OCI-LY3 (cell line): ENCODE measurements around the gene RUFY1.
"Not testable (repeated sequence)": the region's sequence is repeated elsewhere in the genome, so short reads cannot be mapped to it uniquely, and the experiment has no call there.

Experiments
- H2AFZ ChIP-seq: fragments of 200-600, 300-600 bp; shearing (Covaris generic); 2 replicates; pipeline ENCODE4 v1.6.0; 2014; ENCODE audit warnings: antibody characterized with exemption, low read depth, low read length
- H3K27ac ChIP-seq: fragments of 200-600, 300-600 bp; sonication (generic); 2 replicates; pipeline ENCODE4 v1.5.1; 2014; ENCODE audit warnings: mild to moderate bottlenecking, low read length, moderate library complexity, mixed read lengths
- H3K27me3 ChIP-seq: fragments of 200-600, 300-600 bp; sonication (generic); 2 replicates; pipeline ENCODE4 v1.6.1; 2014; ENCODE audit warnings: low read depth, low read length, mixed read lengths
- H3K36me3 ChIP-seq: fragments of 200-600, 300-600 bp; sonication (generic); replicated peaks from 2 replicates; pipeline ENCODE3; 2014; ENCODE audit warnings: low read depth, low read length, mixed read lengths
- H3K4me1 ChIP-seq: fragments of 300-600, 200-600 bp; sonication (generic); 2 replicates; pipeline ENCODE4 v1.6.1; 2014; ENCODE audit warnings: low read length, mixed read lengths
- H3K4me2 ChIP-seq: fragments of 200-600, 300-600 bp; sonication (generic); 2 replicates; pipeline ENCODE4 v1.6.1; 2014; ENCODE audit warnings: low read length, mixed read lengths
- H3K4me3 ChIP-seq: fragments of 300-600, 200-600 bp; sonication (generic); 2 replicates; pipeline ENCODE4 v1.5.1; 2014; ENCODE audit warnings: antibody characterized with exemption, mild to moderate bottlenecking, low read length, moderate library complexity
- H3K79me2 ChIP-seq: fragments of 300-600, 200-600 bp; shearing (Covaris generic); 2 replicates; pipeline ENCODE4 v1.6.1; 2014; ENCODE audit warnings: mild to moderate bottlenecking, low read length, mixed read lengths
- H3K9ac ChIP-seq: fragments of 300-600, 200-600 bp; shearing (Covaris generic); 2 replicates; pipeline ENCODE4 v1.6.0; 2014; ENCODE audit warnings: mild to moderate bottlenecking, low read length, moderate library complexity
- H3K9me3 ChIP-seq: fragments of 200-600, 300-600 bp; shearing (Covaris generic); 2 replicates; pipeline ENCODE4 v1.6.1; 2014; ENCODE audit warnings: low read length, mixed read lengths; ENCODE audit not compliant: insufficient read depth
- H4K20me1 ChIP-seq: fragments of 200-600, 300-600 bp; sonication (generic); 2 replicates; pipeline ENCODE4 v1.6.1; 2016; ENCODE audit warnings: low read length, mixed read lengths; ENCODE audit not compliant: insufficient read depth
- EZH2phosphoT487 ChIP-seq: fragments of 200-600 bp; shearing (Covaris generic); IDR thresholded peaks from 2 replicates; pipeline ENCODE4 v1.6.1; 2018; ENCODE audit warnings: antibody characterized with exemption, mixed run types, low read depth
- TF ChIP-seq, protein P1 (sequence below): fragments of 200-600, 300-600 bp; sonication (generic); IDR thresholded peaks from 2 replicates; pipeline ENCODE4 v1.5.1; 2014; ENCODE audit warnings: antibody characterized with exemption, low read length, low read depth

Gene RUFY1

GRCh38 chr5:179550511-179551342 lies at the start of gene RUFY1:
TSS of gene RUFY1 (plus strand) at chr5:179550554. CDS start at chr5:179550570, 16 bp downstream.
- Histone ChIP-seq H3K27me3 (no peaks in the 10 kb centered on the region), H3K4me3 (peak within 1 kb of the TSS; percentile 88), H3K9ac (peak within 1 kb of the TSS; percentile 82), H3K9me3 (no peaks in the 10 kb centered on the region), H2AFZ (peak within 1 kb of the TSS; percentile 50), H3K4me1 (peaks cover 15% of the 10 kb centered on the region), H3K36me3 (peaks cover 5% of the 10 kb centered on the region), H3K27ac (peak within 1 kb of the TSS; percentile 80), H3K79me2 (peaks cover 46% of the 10 kb centered on the region), H3K4me2 (peak within 1 kb of the TSS; percentile 85), H4K20me1 (no peaks in the 10 kb centered on the region)
- no peak for TF ChIP-seq EZH2phosphoT487
- TF ChIP-seq, protein P1, sequence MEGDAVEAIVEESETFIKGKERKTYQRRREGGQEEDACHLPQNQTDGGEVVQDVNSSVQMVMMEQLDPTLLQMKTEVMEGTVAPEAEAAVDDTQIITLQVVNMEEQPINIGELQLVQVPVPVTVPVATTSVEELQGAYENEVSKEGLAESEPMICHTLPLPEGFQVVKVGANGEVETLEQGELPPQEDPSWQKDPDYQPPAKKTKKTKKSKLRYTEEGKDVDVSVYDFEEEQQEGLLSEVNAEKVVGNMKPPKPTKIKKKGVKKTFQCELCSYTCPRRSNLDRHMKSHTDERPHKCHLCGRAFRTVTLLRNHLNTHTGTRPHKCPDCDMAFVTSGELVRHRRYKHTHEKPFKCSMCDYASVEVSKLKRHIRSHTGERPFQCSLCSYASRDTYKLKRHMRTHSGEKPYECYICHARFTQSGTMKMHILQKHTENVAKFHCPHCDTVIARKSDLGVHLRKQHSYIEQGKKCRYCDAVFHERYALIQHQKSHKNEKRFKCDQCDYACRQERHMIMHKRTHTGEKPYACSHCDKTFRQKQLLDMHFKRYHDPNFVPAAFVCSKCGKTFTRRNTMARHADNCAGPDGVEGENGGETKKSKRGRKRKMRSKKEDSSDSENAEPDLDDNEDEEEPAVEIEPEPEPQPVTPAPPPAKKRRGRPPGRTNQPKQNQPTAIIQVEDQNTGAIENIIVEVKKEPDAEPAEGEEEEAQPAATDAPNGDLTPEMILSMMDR, result no peak

- H3K4me1 ChIP-seq, H3K9me3 ChIP-seq, H2AFZ ChIP-seq, H3K79me2 ChIP-seq, H4K20me1 ChIP-seq, H3K9ac ChIP-seq, H3K4me2 ChIP-seq, H3K27ac ChIP-seq, H3K36me3 ChIP-seq, H3K27me3 ChIP-seq, H3K4me3 ChIP-seq: not testable (repeated sequence)
Observed at GRCh38 chr5:179501997-179502396, 48.4 kb upstream of the RUFY1 start.

- H3K36me3 ChIP-seq, H3K4me2 ChIP-seq, H4K20me1 ChIP-seq, H3K79me2 ChIP-seq, H3K4me1 ChIP-seq, H3K27me3 ChIP-seq, H3K4me3 ChIP-seq, H2AFZ ChIP-seq, H3K9ac ChIP-seq, H3K27ac ChIP-seq, H3K9me3 ChIP-seq: not testable (repeated sequence)
Observed at GRCh38 chr5:179502420-179502819, 47.9 kb upstream of the RUFY1 start.

GRCh38 chr5:179504191-179504590 lies 46.2 kb upstream of the RUFY1 start:
- no peak overlapping the region for H3K4me3 ChIP-seq
- H3K79me2 ChIP-seq, result no peaks in the 10 kb centered on the region
- no peak overlapping the region for H3K4me2 ChIP-seq
- no peak overlapping the region for H3K9ac ChIP-seq
- no peak overlapping the region for H3K27ac ChIP-seq
- H2AFZ ChIP-seq, result no peak overlapping the region
- H3K27me3 ChIP-seq, result no peaks in the 10 kb centered on the region
- no peaks in the 10 kb centered on the region for H3K36me3 ChIP-seq
- no peaks in the 10 kb centered on the region for H3K9me3 ChIP-seq
- H3K4me1 ChIP-seq, result peaks cover 4% of the 10 kb centered on the region
- no peaks in the 10 kb centered on the region for H4K20me1 ChIP-seq
- no peak for TF ChIP-seq EZH2phosphoT487
- TF ChIP-seq, protein P1, result no peak

DNA sequence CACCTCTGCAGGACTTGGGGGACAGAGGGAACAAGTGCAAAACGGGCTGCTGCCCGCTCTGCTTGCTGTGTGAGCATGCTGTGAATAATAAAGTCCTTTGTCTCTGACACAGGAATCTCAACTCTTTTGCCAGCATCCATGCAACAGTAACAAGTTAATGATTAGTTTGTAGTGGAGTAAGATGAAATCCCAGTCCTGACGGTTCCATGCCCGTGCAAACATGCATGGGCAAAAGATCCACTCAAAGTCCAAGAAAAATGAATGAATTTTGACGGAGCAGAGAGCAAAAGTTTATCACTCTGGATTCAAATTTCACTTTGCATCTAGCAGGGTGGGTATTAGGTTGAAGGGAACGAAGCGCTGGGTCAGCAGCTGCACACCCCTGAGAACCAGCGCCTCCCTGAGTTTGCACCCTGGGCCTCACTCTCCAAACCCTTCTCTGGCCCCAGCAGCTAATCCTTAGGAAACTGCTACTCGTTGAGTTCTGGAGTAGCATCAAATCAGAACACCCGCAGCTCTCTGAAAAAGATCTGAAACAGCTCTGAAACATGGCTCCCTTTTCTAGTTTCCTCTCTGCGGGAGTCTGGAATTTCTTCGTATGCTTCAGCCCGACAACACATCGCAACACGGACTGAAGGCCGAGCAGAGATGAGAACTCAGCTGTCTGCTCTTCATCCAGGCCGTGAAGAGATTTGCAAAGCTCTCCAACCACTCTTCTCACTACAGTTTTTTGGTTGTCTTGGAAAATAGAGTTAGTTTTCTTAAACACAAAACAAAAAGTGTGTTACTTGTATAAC lies 45.6 kb upstream of the RUFY1 start:
- no peaks in the 10 kb centered on the region for H3K27me3 ChIP-seq
- peaks cover 9% of the 10 kb centered on the region for H3K4me1 ChIP-seq
- no peak overlapping the region for H3K4me2 ChIP-seq
- H3K4me3 ChIP-seq, result no peak overlapping the region
- no peak overlapping the region for H3K27ac ChIP-seq
- no peak overlapping the region for H2AFZ ChIP-seq
- H3K79me2 ChIP-seq, result no peaks in the 10 kb centered on the region
- TF ChIP-seq, protein P1, result no peak
- no peak for TF ChIP-seq EZH2phosphoT487
- no peaks in the 10 kb centered on the region for H3K9me3 ChIP-seq
- no peaks in the 10 kb centered on the region for H3K36me3 ChIP-seq
- H3K9ac ChIP-seq, result no peak overlapping the region
- H4K20me1 ChIP-seq, result no peaks in the 10 kb centered on the region
